HG03558 (cell line): Measurements from ENCODE around the gene TAF10.
A peak's percentile ranks its signal among the peaks of the same experiment; 100 is the strongest.

Source experiments
- ATAC-seq: cut with Tn5 transposase; IDR thresholded peaks from one replicate; pipeline ENCODE4 v1.9.1; 2021; ENCODE audit warnings: moderate number of reproducible peaks; ENCODE audit not compliant: unreplicated experiment; ENCODE audit errors: extremely low read depth

TAF10 gene

DNA sequence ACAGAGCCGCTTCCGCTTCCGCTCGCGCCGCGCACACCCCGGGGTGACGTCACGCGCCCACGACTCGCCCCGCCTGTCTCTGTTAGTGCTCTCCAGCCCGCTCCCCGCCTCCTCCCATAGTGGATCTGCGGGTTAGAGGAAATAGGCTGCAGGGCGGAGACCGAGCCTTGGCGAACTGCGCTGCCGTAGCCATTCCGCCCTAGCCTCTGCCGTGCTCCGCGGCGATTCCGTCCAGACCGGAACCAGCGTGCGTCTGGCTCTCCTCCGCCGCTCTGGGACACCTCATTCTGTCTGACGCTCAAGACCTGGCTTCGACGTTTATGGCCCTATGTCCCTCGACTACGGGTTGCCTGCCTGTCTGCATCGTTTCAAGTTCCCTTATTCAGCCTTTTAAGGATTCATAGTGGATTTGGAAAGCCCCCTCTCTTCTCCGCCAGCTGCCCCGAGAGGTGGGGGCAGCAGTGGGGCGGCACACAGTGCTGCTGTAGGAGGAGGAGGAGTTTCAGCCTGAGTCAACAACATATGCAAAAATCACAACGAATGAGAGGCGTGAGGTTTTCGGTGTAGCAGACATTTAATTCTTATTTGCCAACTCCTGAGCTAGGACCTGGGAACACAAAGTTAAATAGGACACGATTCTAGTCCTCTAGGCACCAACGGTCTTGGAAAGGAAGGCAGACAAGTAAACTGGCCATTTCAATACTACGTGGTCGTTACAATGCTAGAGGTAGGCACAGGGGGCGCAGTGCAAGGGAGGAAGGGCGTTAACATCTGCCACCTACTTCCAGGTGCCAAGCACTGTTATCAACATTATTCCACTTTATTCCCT lies at the start of gene TAF10:
TAF10 (minus strand) TSS at position 4 of the 829 bp plus-strand sequence. CDS start 27 bp downstream, outside the sequence.
- peak; percentile 57 for ATAC-seq

DNA sequence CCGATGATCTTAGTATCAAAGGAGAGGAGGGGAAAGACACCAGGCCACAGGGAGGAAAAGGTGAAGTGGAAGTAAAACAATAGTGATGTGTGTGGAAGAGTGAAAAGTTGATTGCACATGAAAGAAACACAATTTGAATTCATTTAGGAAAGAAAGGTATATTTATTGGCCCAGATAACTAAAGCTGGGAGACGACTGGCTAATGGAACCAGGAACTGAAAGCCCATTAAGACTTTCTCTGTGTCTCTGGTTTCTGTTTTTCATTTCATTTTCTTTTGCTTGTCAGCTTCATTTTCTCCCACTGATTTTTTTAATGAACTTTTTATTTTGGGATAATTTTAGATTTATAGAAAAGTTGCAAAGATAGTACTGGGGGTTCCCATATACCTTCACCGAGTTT lies 48.7 kb upstream of the TAF10 start:
- ATAC-seq, result no peak

DNA sequence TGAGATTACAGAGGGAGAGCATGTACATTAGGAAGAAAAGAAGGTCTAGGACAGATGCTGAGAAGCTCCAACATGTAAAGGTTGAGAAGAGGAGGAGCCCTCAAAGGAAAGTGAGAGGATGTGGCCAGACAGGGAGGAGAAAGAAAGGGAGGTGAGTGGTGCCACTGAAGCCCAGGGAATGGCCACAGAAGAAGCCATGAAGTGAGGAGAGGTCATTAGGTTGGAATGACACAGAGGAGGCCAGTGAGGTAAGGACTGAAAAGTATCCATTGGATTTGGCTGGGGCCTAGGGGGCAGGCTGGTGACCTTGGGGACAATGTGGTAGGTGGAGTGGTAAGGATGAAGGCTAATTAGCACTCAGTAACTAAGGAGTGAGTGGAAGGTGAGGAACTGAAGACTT lies 46.6 kb upstream of the TAF10 start:
- ATAC-seq, result no peak

DNA sequence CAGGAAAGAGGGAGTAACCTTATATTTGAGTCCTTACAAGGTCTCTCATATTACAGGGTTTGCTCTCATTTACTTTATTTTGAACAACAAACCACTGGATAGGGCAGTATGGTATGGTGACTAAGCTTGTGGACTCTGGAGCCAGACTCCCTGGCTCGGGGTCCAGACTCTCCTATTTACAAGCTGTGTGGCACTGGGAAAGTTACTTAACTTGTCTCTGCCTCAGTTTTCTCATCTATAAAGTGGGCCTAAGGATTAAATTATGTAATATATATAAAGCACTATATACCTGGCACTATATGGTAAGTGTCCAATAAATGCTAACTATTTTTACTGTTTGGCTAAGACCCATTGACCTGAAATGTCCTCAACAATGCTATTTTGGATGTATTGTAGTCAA lies 45.3 kb upstream of the TAF10 start:
- ATAC-seq, result no peak

DNA sequence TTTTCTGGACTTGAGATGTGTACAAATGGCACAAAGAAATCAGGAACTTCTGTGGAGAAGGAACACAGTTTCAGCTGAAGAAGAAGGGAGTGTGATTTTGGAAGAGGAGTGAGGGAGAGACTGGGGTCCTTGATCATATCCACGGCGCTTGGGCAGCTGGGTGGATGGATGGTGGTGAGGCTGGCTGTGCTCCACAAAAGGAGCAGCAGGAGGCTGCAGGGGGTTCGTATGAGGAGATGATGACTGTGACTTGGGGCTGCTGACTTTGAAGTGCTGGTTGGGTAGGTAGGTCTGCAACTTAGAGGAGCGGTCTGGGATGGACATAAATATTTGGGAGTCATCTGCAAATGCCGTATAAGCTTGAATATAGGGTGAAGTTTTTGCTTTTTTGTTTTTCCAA lies 44.9 kb upstream of the TAF10 start:
- no peak for ATAC-seq

DNA sequence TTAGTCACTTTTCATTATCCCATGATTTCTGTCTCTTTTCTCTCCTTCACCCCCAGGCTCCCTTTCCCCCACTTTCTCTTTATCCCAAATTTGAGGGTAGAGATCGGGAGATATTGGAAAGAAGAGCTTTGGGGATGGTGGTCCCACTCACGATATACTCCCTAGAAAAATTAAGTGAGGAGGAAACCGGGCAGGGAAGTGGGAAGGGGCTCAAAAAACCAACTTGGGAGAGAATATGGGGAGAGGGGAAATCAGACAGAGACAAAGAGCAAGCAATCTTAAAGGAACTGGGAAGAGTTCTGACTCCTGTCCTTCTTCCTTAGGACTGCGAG lies 44.5 kb upstream of the TAF10 start:
- no peak for ATAC-seq

DNA sequence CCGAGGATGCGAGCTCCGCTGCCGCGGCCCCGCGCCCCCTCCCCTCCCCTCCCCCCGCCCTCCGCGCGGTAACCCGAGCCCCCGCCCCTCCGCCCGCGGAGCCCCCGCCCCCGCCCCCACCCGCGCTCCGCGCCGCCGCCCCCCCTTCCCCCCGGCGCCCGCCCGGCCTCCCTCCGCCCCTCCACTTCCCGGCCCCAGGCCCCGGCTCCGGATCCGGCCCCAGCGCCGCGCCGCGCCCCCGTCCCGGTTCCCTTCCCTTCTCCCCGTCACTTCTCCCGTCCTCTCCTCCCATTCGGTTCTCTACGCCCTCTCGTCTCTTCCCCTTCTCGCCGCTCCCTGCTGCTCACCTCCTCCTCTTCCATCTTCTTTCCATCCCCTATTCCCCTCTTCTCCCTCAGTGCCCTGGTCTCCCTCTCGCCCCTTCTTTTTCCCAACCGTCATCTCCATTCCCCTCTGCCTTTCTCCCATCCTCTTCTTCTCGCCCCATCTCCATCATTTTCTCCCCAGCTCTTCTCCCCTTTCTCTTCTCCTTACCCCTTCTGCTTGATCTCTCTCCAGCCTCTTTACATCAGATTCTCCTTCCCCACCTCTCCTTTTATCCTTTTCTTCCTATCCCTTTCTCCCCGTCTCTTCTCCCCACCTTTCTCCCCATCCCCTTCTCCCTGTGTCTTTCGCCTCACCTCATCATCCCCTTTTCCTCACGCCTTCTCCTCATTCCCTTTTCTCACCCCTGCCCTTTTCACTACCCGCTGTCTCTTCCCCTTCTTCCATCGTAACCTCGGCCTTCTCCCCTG lies 44.0 kb upstream of the TAF10 start, which contains the start of gene DCHS1:
DCHS1 (minus strand) TSS at position 20 of the 794 bp plus-strand sequence. CDS start 14,196 bp downstream, outside the sequence.
- no peak for ATAC-seq

DNA sequence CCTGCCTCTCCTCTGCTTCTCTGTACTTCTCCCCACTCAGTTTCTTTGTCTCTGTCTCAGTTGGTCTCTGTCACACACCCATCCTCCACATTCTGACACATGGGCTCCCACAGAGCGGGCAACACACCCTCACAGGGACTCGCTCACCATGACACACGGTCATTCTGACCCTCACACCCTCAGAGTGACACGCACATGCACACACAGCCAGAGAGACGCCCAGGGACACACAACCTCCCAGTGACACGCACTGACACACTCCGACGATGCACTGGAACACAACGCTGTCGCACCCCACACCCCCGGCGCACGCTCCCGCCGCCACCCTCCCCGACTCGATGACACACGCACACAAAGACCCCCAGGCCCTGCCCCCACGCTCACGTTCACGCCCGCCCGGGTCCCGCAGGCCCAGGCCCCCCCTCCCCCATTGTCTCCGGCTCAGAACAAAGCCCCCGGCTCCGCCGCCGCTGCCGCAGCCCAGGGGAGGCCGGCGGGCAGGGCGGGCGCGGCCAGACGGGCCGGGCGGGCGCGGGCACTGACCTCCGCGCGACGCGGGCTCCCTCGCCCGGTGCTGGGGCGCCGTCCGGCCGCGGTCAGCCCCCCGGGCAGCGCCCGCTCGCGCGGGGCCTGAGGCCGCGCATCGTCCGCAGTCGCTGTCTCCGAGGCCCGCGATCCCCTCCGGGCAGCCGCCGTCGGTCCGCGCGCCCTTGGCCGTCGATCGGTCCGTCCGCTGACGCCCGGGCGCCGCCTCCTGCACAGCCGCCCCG lies 43.2 kb upstream of the TAF10 start:
- ATAC-seq, result no peak

DNA sequence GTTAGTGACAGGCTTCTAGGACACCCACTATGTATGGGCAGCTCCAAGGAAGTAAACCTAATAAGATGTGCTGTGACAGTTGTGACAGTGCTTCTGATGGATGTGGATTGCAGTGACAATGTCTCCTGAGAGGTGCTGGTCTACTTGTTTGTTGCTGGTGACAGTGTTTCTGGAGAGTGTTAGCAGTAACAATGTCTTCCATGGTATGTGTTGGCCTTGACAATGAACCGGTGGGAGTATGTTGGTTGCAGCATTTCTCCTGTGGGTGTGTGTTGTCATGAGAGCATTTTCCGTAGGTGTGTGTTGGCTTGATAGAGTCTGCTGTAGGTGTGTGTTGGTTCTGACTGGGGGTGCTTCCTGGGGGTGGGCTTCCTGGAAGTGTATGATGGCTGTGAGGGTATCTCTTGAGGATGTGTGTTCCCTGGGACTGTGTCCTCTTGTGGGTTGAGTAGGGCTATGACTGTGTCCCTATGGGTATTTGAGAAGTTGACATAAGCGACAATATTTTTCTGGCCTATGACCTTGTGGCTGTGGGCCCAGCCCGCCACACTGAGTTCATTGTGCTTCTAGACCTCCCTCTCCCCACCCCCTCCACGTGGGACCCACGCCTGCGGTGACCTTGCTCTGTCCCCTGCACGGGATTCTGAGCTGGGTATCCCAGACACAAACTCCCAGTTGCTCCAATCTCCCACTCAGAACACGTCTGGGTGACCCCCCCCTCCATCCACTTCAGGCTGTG lies 42.4 kb upstream of the TAF10 start:
- no peak for ATAC-seq

DNA sequence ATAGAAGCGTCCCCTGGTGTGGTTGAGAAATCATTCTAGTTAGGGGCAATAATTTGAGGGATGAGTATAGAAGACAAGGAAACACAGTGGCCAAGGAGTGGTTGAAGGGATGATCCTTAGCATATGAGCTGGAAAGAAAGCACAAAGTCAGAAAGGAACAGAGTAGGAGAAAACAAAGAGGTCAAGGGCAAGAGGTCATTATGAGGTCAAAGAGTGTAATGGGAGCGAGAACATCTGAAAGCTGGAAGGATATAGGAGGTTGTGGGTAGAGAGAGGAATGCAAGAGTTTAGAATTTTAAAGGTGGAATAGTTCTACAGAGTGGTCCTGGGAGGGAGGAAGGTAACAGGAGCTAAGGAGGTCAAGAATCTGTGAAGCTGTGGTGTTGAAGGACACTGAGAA lies 41.6 kb upstream of the TAF10 start:
- no peak for ATAC-seq

DNA sequence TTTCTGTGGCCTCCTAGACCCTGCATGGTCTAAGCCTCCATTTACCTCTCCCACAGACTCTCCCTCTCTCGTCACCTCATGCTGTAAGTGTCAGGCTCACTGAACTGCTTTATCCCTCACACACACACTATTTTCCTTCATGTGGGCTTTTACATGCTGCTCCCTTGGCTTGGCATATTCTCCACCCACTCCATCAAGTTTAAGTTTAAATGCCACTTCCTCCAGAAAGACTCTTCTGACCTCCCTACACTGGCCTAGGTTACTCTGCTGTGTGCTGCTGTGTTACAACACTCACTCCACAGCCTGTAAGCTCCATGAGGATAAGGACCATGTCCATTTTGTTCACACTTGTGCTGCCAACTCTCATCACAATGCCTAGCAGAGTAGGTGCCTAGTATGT lies 41.1 kb upstream of the TAF10 start:
- ATAC-seq, result no peak

DNA sequence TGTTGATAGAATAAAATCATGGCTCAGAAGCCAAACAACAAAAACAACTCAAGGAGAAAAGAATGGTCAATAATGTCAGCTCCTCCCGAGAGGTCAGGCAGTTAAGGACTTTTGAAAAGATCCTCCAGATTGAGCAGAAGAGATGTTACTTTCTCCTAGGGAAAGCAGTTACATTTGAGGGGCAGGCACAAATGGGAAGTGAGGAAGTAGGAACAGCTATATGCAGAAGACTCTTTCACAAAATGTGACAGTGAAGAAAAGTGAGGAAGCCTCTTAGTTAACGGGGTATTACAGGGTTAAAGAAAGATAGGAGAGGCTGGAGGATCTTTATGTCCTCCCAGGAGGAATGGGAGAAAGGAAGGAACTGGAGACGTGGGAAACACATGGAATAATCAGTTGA lies 40.2 kb upstream of the TAF10 start:
- no peak for ATAC-seq

DNA sequence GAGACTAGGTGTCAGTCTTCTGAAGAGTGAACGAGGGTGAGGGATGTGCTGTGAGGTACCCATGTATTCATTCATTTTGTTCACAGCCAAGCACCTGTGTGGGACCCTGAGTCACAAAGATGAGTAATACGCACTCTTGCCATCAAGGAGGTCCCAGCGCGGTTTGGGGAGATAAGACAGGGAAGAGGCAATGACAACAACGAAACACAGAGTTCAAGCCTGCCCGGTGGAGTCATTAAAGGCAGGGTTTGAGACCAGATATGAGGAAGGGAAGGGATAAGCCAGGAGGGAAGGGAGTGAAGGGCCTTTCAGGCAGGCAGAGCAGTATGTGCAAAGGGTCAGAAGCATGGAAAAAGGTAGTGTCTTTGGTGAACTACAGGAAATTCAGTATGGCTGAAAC lies 39.0 kb upstream of the TAF10 start:
- no peak for ATAC-seq

DNA sequence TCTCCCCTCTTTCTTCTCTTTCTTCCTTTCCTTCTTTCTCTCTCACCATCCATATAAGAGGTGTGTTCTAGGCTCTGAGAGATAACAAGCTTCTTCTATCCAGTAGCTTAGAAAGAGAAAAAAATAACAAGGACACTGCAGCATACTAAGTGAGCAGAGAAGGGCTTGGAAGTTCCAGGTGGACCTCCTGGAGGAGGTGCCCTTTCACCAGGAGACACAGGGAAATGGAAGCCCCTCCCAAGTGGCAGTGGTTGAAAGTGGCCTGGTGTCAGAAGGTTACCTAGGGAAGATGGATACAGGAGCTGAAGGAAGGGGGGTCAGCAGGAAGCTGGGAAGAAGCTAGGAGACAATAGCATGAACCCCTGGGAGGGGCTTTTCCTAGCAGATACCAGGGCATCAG lies 38.1 kb upstream of the TAF10 start:
- ATAC-seq, result no peak

DNA sequence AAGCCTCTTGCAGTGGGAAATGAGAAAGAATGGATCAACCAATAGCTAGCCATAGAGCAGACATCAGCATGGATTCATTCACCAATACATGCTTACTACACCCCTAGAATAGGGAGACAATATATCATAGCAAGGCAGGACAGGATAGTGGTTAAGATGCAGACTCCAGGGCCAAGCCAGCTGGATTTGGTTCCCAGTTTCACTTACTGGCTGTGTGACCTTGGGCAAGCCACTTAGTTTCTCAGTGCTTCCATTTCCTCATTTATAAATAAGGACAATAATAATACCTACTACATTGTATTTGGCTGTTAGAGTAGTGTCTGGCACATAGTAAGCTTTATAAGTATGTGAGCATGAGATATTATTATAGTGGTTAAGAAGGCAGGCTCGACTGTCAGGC lies 36.5 kb upstream of the TAF10 start:
- no peak for ATAC-seq

DNA sequence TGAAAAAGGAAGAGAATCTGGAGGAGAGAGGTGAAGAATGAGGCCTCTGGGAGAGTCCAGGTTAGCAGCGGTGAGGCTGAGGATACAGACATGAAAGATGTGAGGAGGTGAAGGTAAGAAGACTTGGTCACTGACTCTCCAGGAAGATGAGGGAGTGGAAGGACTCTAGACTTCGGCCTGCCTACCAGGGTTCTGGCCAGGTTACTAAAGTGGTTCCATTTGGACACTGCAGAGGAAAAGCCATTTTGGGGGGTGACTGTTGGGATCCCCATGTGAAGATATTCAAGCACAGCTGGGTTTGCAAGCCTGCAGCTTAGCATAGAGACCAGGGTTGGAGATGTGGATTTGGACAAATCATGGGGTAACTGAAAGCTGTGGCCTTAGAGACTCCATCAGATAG lies 35.8 kb upstream of the TAF10 start:
- ATAC-seq, result no peak

DNA sequence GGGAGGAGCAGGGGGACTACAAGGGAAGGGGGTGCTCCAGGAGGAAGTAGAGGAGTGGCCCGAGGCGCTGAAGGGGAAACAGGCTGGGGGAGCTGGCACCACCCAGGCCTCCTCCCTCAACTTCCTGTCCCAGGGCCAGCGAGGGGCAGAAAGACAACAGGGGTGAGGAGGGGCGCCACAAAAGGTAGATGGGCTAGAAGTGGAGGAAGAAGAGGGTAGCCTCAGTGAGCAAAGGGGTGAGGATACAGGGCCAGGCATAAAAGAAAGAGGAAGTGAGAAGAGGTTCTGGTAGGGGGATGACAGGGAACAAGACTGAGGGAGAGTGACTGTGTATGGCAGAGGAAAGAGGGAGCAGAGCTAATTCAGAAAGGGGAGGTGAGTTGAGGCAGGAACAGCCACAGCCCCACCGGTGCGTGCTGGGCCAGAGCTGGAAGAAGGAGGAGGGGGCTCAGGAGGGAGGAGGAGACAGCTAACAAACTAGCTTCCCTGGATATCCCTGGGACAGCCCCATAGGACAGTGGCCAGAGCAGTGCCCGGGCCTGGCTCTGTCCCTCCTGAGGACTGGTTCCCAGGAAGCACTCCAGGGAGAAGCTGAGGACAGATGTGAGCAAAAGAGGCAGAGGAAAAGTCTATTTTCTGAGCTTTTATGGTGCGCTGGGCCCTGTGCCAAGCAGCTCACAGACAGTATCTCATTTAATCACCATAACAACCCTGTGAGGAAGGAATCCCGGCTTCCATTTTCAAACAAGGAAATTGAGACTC lies 35.1 kb upstream of the TAF10 start:
- peak; percentile 73 for ATAC-seq

DNA sequence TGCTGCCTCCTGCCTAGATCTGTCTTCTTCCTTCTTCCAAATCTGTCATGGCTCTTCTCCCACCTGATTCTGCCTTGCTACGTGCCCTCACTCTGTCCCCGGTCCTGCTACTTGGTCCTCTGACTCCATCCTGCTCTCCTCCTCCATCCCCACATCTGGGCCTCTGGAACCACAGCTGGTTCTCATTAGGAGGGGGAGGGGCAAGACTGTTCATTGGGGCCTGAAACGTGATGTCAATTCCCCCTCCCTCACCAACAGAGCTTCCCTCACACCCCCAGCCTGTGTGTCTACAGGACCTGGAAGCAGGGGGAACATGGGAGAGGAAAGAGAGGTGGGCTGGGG lies 34.5 kb upstream of the TAF10 start:
- ATAC-seq, result no peak

DNA sequence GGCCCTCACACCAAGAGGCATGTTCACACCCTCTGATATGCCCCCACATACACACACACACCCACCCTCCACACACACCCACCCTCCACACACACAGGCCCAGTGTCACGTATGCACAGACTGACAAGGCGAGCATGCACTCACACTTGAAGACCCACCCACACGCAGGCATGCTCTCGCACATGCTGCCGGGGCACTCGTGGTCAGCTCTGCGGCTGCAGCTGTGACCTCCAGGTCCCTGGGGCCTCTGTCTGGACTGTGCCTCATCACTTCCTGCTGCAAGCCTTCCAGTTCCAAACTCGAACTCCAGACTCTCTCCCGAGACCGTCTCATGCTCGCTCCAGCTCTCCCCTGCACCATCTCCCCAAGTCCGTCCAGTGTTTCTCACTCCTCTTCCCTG lies 34.1 kb upstream of the TAF10 start:
- no peak for ATAC-seq

DNA sequence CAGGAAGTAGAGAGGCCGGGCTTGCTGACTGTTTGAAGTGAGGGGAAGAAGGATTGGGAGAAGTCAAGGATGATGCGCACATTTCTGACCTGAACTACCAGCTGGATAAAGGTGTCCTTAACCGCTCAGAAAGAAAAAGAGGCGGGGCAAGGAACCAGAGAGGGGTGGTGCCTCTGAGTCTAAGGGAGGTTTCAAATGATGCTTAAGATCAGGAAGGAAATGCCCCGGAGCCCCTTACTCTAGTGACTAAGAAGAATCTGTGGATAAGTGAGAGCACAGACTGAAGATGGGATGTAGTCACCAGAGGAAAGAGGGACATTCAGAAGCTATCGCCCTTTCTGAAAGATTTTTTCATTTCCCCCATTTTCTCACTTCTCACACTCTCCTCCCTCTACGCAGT lies 30.9 kb upstream of the TAF10 start:
- ATAC-seq, result no peak
